ENCODE data around the gene GET3. TPM values are rescaled to one million over a fixed set of nuclear protein-coding genes. Genes with fewer than 3 reads are reported as not detected.

GET3 gene
- polyA plus RNA-seq, 1 of the 3 experiments (the other 2 are of a cell fraction), result 264 TPM

- ChIA-PET POLR2A (interaction anchor here (1.3 to 1.6 kb wide), 2 partner anchors 10 to 33 kb away, joined by 3 to 6 read pairs; partner anchors contain the start of gene TNPO2), CTCF (interaction anchor here (1.2 to 23.9 kb wide), 8 partner anchors 10 to 113 kb away, joined by 3 to 273 read pairs (median 8); partner anchors contain the start of gene TNPO2)
- Histone ChIP-seq H3K9me3 (no peaks in the 10 kb centered on the region), H3K4me2 (peak overlapping the region; percentile 92), H3K27me3 (ENCODE audit: insufficient read depth) (no peaks in the 10 kb centered on the region), H3K4me1 (ENCODE audit: control insufficient read depth in 1 of 2, insufficient read depth in 2 of 2, low read depth in 1 of 2, low read length in 1 of 2) (peaks cover 11 to 29% of the 10 kb centered on the region in 2 experiments; a peak in 1 of 4 replicates), H3F3A (replicated peaks; ENCODE audit: insufficient read depth) (peaks cover 26% of the 10 kb centered on the region), H3K36me3 (replicated peaks in 1 of 2; ENCODE audit: control insufficient read depth in 1 of 2, insufficient read depth in 2 of 2, low read length in 1 of 2) (peaks cover 19 to 24% of the 10 kb centered on the region in 2 experiments), H3K9me2 (no peaks in the 10 kb centered on the region), H2AFZ (ENCODE audit: low read depth) (peak overlapping the region; percentile 58; the same call in 1 of the 2 replicates), H3K27ac (ENCODE audit: low read depth in 2 of 2, low read length in 1 of 2) (peak overlapping the region; percentile 84 to 89), H3K9ac (peak overlapping the region; percentile 98), H4K20me1 (ENCODE audit: insufficient read depth) (peaks cover 39% of the 10 kb centered on the region), H3K79me2 (ENCODE audit: insufficient read depth) (peaks cover 70% of the 10 kb centered on the region), H3K4me3 (ENCODE audit: low read depth in 2 of 2, low read length in 1 of 2) (peak overlapping the region; percentile 87 to 90)
- TF ChIP-seq RFX5 (IDR thresholded peaks at IDR 0.05; ENCODE audit: low read length) (no peak), CTCF (IDR thresholded peaks at IDR 0.05) (peak; percentile 54), MAX (IDR thresholded peaks at IDR 0.05; ENCODE audit: low read depth) (0 out of 2 replicates have a peak, but pooled peaks have one; percentile 18)
- WGBS (ENCODE audit: low lambda C conversion rate), result 1% methylated on average over 15 of the region's 15 CpGs
- DNase-seq, result peak; percentile 76
Observed at GRCh38 chr19:12733369-12734214, 3.7 kb upstream of the GET3 start.

- POLR2A ChIA-PET, result interaction anchor here (1.1 to 1.2 kb wide), 2 partner anchors 12 to 16 kb away, joined by 3 to 5 read pairs; no protein-coding TSS in a partner anchor
- H3K27ac ChIP-seq (ENCODE audit: low read depth in 2 of 2, low read length in 1 of 2), result peak overlapping the region in 1 of 2 experiments; percentile 84; a peak in 2 of 4 replicates
- H3K9me3 ChIP-seq, result no peaks in the 10 kb centered on the region
- CTCF ChIA-PET, result interaction anchor here (0.9 to 23.9 kb wide), 6 partner anchors 9 to 64 kb away, joined by 3 to 273 read pairs (median 7); partner anchors contain the start of genes PRDX2 and THSD8
- peak overlapping the region; percentile 83 to 84 for H3K4me3 ChIP-seq (ENCODE audit: low read depth in 2 of 2, low read length in 1 of 2)
- peaks cover 6 to 11% of the 10 kb centered on the region in 2 experiments for H3K36me3 ChIP-seq (replicated peaks in 1 of 2; ENCODE audit: control insufficient read depth in 1 of 2, insufficient read depth in 2 of 2, low read length in 1 of 2)
- H4K20me1 ChIP-seq (ENCODE audit: insufficient read depth), result peaks cover 10% of the 10 kb centered on the region
- H3K4me1 ChIP-seq (ENCODE audit: control insufficient read depth in 1 of 2, insufficient read depth in 2 of 2, low read depth in 1 of 2, low read length in 1 of 2), result peaks cover 4 to 23% of the 10 kb centered on the region in 2 experiments; a peak in 1 of 4 replicates
- peak overlapping the region; percentile 96 for H3K4me2 ChIP-seq
- no peak for DNase-seq
- TF ChIP-seq YY1 (IDR thresholded peaks at IDR 0.05; ENCODE audit: low read depth) (no peak), RXRA (IDR thresholded peaks at IDR 0.05; ENCODE audit: borderline replicate concordance, low read depth) (no peak), SMC3 (IDR thresholded peaks at IDR 0.05; ENCODE audit: low read depth, low read length) (no peak), GABPA (IDR thresholded peaks at IDR 0.05; ENCODE audit: low read depth) (no peak), FOSL2 (IDR thresholded peaks at IDR 0.05; ENCODE audit: borderline replicate concordance, low read depth) (no peak), REST (IDR thresholded peaks at IDR 0.05; ENCODE audit: low read depth, low read length) (no peak), GATA2 (CRISPR knock-in tag; IDR thresholded peaks at IDR 0.05) (no peak), ELF1 (IDR thresholded peaks at IDR 0.05) (no peak), MXI1 (IDR thresholded peaks at IDR 0.05; ENCODE audit: low read depth, low read length) (no peak)
- H3K79me2 ChIP-seq (ENCODE audit: insufficient read depth), result peaks cover 35% of the 10 kb centered on the region
- 10% methylated on average over 13 of the region's 13 CpGs for WGBS (ENCODE audit: low lambda C conversion rate)
- H3K9ac ChIP-seq, result peak overlapping the region; percentile 81
- H3K9me2 ChIP-seq, result no peaks in the 10 kb centered on the region
- peak overlapping the region; percentile 82; the same call in 1 of the 2 replicates for H2AFZ ChIP-seq (ENCODE audit: low read depth)
- peaks cover 20% of the 10 kb centered on the region for H3F3A ChIP-seq (replicated peaks; ENCODE audit: insufficient read depth)
- no peaks in the 10 kb centered on the region for H3K27me3 ChIP-seq (ENCODE audit: insufficient read depth)
Observed at GRCh38 chr19:12737835-12738351, 596 bp downstream of the GET3 start.
